Vagina (tissue), 2 donors: ENCODE data around the gene RNF213. TPM values are rescaled to one million over a fixed set of nuclear protein-coding genes. Genes with fewer than 3 reads are reported as not detected.

Experiments used
- DNase-seq, 2 donors: peaks; one replicate each; pipeline ENCODE4 v3.0.0-alpha.2; 2017; ENCODE audit errors: extremely low spot score in 2 of 2
- H3K27ac ChIP-seq: fragments of 200-600 bp; sonication (generic); one replicate; pipeline ENCODE4 v1.5.1; 2019
- H3K27me3 ChIP-seq: fragments of 200-600 bp; sonication (generic); one replicate; pipeline ENCODE4 v1.5.1; 2019
- H3K36me3 ChIP-seq, 2 donors: fragments of 200-600 bp; sonication (generic); one replicate each; pipeline ENCODE4 v1.5.1; 2017 to 2019
- H3K4me1 ChIP-seq: fragments of 200-600 bp; sonication (generic); one replicate; pipeline ENCODE4 v1.5.1; 2019
- H3K4me3 ChIP-seq, 2 donors: fragments of 200-600 bp; sonication (generic); 1 replicate in 1 of 2; 2 replicates in 1 of 2; pipeline ENCODE4 v1.5.1; 2016 to 2019
- H3K9me3 ChIP-seq: fragments of 200-600 bp; sonication (generic); one replicate; pipeline ENCODE4 v1.5.1; 2019
- CTCF ChIP-seq, 3 experiments: fragments of 450-650 bp in 2 of 3; fragments of 200-600 bp in 1 of 3; sonication (generic) in 1 of 3; IDR thresholded peaks; one replicate each; pipeline ENCODE4 v1.5.1; 2017 to 2019; ENCODE audit warnings: antibody characterized with exemption in 3 of 3, mild to moderate bottlenecking in 2 of 3, moderate library complexity in 2 of 3
- POLR2A ChIP-seq, 2 donors: fragments of 450-650 bp; IDR thresholded peaks; one replicate each; pipeline ENCODE4 v1.6.1; 2017; ENCODE audit warnings: antibody characterized with exemption in 2 of 2, mild to moderate bottlenecking in 2 of 2, moderate library complexity in 2 of 2
- POLR2AphosphoS5 ChIP-seq, 2 donors: sonication (generic); formaldehyde crosslinking; IDR thresholded peaks; one replicate each; pipeline ENCODE4 v1.9.0; 2017; ENCODE audit warnings: antibody characterized with exemption in 2 of 2, mild to moderate bottlenecking in 2 of 2, low read depth in 1 of 2; ENCODE audit not compliant: insufficient read depth in 1 of 2
- intact Hi-C: fragments of 100-400 bp; cut with DNase I; formaldehyde crosslinking; loops from one replicate; pipeline ENCODE4 v1.15.1; 2023
- total RNA-seq: library from RNA; depleted of rRNA; stranded (reverse); fragments of >200 nt; gene quantifications from one replicate; pipeline ENCODE4 v1.2.3, GENCODE V29; 2016

RNF213 gene
- total RNA-seq, 1 donor from 2014 or later: 144 TPM

GRCh38 chr17:80347536-80347935 lies 86.9 kb downstream of the RNF213 start:
- Histone ChIP-seq H3K27me3 (no peaks in the 10 kb centered on the region), H3K36me3 (peaks cover 0 to 97% of the 10 kb centered on the region in 2 donors), H3K27ac (no peak overlapping the region), H3K9me3 (no peaks in the 10 kb centered on the region), H3K4me3 (no peak overlapping the region), H3K4me1 (no peaks in the 10 kb centered on the region)
- DNase-seq: no peak
- TF ChIP-seq CTCF (IDR thresholded peaks at IDR 0.05) (no peak), POLR2A (IDR thresholded peaks at IDR 0.05) (no peak), POLR2AphosphoS5 (IDR thresholded peaks at IDR 0.05; ENCODE audit: insufficient read depth in 1 of 2, low read depth in 1 of 2) (no peak)
- intact Hi-C loops: no loop called here

- Histone ChIP-seq H3K36me3 (peaks cover 0 to 98% of the 10 kb centered on the region in 2 donors), H3K4me1 (no peaks in the 10 kb centered on the region), H3K9me3 (no peaks in the 10 kb centered on the region), H3K4me3 (no peak overlapping the region), H3K27me3 (no peaks in the 10 kb centered on the region), H3K27ac (no peak overlapping the region)
- DNase-seq: no peak
- intact Hi-C loops: no loop called here
- TF ChIP-seq POLR2A (IDR thresholded peaks at IDR 0.05): no peak
- TF ChIP-seq POLR2AphosphoS5 (IDR thresholded peaks at IDR 0.05; ENCODE audit: insufficient read depth in 1 of 2, low read depth in 1 of 2): no peak
- no peak for TF ChIP-seq CTCF (IDR thresholded peaks at IDR 0.05)
Measured at GRCh38 chr17:80347948-80348351, 87.3 kb downstream of the RNF213 start.

- no peaks in the 10 kb centered on the region for H3K4me1 ChIP-seq
- H3K4me3 ChIP-seq: no peak overlapping the region
- no peak for TF ChIP-seq POLR2AphosphoS5 (IDR thresholded peaks at IDR 0.05; ENCODE audit: insufficient read depth in 1 of 2, low read depth in 1 of 2)
- TF ChIP-seq CTCF (IDR thresholded peaks at IDR 0.05): no peak
- TF ChIP-seq POLR2A (IDR thresholded peaks at IDR 0.05): no peak
- intact Hi-C loops: no loop called here
- peaks cover 0 to 98% of the 10 kb centered on the region in 2 donors for H3K36me3 ChIP-seq
- H3K27me3 ChIP-seq: no peaks in the 10 kb centered on the region
- no peak for DNase-seq
- H3K9me3 ChIP-seq: no peaks in the 10 kb centered on the region
- H3K27ac ChIP-seq: no peak overlapping the region
Measured at GRCh38 chr17:80348551-80349150, 88.0 kb downstream of the RNF213 start.

- Histone ChIP-seq H3K4me1 (no peaks in the 10 kb centered on the region), H3K9me3 (no peaks in the 10 kb centered on the region), H3K27ac (no peak overlapping the region), H3K27me3 (no peaks in the 10 kb centered on the region), H3K36me3 (peaks cover 0 to 98% of the 10 kb centered on the region in 2 donors), H3K4me3 (no peak overlapping the region)
- no peak for TF ChIP-seq POLR2AphosphoS5 (IDR thresholded peaks at IDR 0.05; ENCODE audit: insufficient read depth in 1 of 2, low read depth in 1 of 2)
- no peak for TF ChIP-seq CTCF (IDR thresholded peaks at IDR 0.05)
- TF ChIP-seq POLR2A (IDR thresholded peaks at IDR 0.05): no peak
- DNase-seq: no peak
- intact Hi-C loops: no loop called here
Measured at GRCh38 chr17:80349151-80349651, 88.5 kb downstream of the RNF213 start.

GRCh38 chr17:80349751-80350150 lies 89.1 kb downstream of the RNF213 start:
- Histone ChIP-seq H3K4me3 (no peak overlapping the region), H3K36me3 (peaks cover 0 to 98% of the 10 kb centered on the region in 2 donors), H3K9me3 (no peaks in the 10 kb centered on the region), H3K27me3 (no peaks in the 10 kb centered on the region), H3K4me1 (no peaks in the 10 kb centered on the region), H3K27ac (no peak overlapping the region)
- no peak for DNase-seq
- TF ChIP-seq CTCF (IDR thresholded peaks at IDR 0.05) (no peak), POLR2A (IDR thresholded peaks at IDR 0.05) (no peak), POLR2AphosphoS5 (IDR thresholded peaks at IDR 0.05; ENCODE audit: insufficient read depth in 1 of 2, low read depth in 1 of 2) (no peak)
- intact Hi-C loops: no loop called here
